Heart right ventricle (tissue), 16 donors: ENCODE results near the gene COL5A1. TPM values are rescaled to one million over a fixed set of nuclear protein-coding genes. Genes with fewer than 3 reads are reported as not detected.

Experiments used
- ATAC-seq, 8 donors: fragments of 200-7000 bp; cut with Tn5 transposase; one replicate each; pipeline ENCODE4 v1.9.1; 2020; ENCODE audit warnings: mild to moderate bottlenecking in 8 of 8, moderate library complexity in 8 of 8, moderate number of reproducible peaks in 1 of 8
- DNase-seq, 2 donors: peaks; one replicate each; pipeline ENCODE4 v3.0.0-alpha.2; 2020
- H3K27ac ChIP-seq, 10 donors: fragments of 200-600 bp; sonication (generic) in 2 of 10; one replicate each; pipeline versions ENCODE4 v1.5.0 to v1.8.0; 2020 to 2022; ENCODE audit warnings: mild to moderate bottlenecking in 3 of 10
- H3K27me3 ChIP-seq, 7 donors: fragments of 200-600 bp; one replicate each; pipeline ENCODE4 v1.8.0; 2021 to 2022; ENCODE audit warnings: mild to moderate bottlenecking in 2 of 7
- H3K36me3 ChIP-seq, 9 donors: fragments of 200-600 bp; sonication (generic) in 1 of 9; one replicate each; pipeline versions ENCODE4 v1.5.0 to v1.8.0; 2020 to 2022; ENCODE audit warnings: mild to moderate bottlenecking in 2 of 9
- H3K4me1 ChIP-seq, 9 donors: fragments of 200-600 bp; sonication (generic) in 1 of 9; one replicate each; pipeline versions ENCODE4 v1.5.0 to v1.8.0; 2020 to 2022; ENCODE audit warnings: mild to moderate bottlenecking in 4 of 9
- H3K4me3 ChIP-seq, 10 donors: fragments of 200-600 bp; sonication (generic) in 2 of 10; one replicate each; pipeline versions ENCODE4 v1.5.0 to v1.8.0; 2020 to 2022; ENCODE audit warnings: mild to moderate bottlenecking in 7 of 10, moderate library complexity in 2 of 10
- H3K9me3 ChIP-seq, 11 donors: fragments of 200-600 bp in 10 of 11; sonication (generic) in 2 of 11; one replicate each; pipeline versions ENCODE4 v1.5.0 to v1.8.0; 2013 to 2022; ENCODE audit warnings: mild to moderate bottlenecking in 2 of 11, control low read depth in 1 of 11, moderate library complexity in 1 of 11
- WGBS, 2 donors: extraction: QIAGEN DNeasy Blood & Tissue Kit; methylation state at CpG; one replicate each; pipeline ENCODE4 v1.1.7; 2013; ENCODE audit warnings: inconsistent platforms in 1 of 2; 5-methylcytosine and 5-hydroxymethylcytosine counted together
- intact Hi-C, 10 donors: fragments of 100-400 bp; cut with DNase I; formaldehyde crosslinking; loops; one replicate each; pipeline versions ENCODE4 v1.11.1 to v1.14.2; 2022
- polyA plus RNA-seq, 2 donors: library from polyadenylated mRNA; stranded (reverse); fragments of 200-250 nt; gene quantifications; one replicate each; pipeline ENCODE4 v1.2.3, GENCODE V29; 2013
- total RNA-seq, 10 donors: library from RNA; stranded (reverse); fragmentation: NEBNext Ultra II Directional in 3 of 10; extraction: Animal tissue kit (Norgen Biotek cat#: 25700) in 3 of 10; gene quantifications; one replicate each; pipeline versions ENCODE4 v1.2.1 to v1.2.4, GENCODE V29; 2021 to 2023
- TF ChIP-seq, protein P1 (sequence below), 9 donors: fragments of 200-600 bp; sonication (generic) in 2 of 9; IDR thresholded peaks; one replicate each; pipeline versions ENCODE4 v1.5.0 to v1.8.0; 2021 to 2022; ENCODE audit warnings: antibody characterized with exemption in 9 of 9, mild to moderate bottlenecking in 5 of 9, moderate library complexity in 1 of 9
- donor health status: Arrhythmogenic right ventricular cardiomyopathy.
- donor health status: ischemic (EF 13 %, LVEDD 7.1; RV severe dilation, severe dysfunction).
- donor health status: healthy with polysubstance abuse.
- donor health status: DM: no; HTN: yes; CAD: no.
- donor health status: DM: no; HTN: no; CAD: no.
- donor health status: ischemic (EF 25% LVEDD 6.9; RV normal size, moderate dysfunction).
- donor health status: ischemic (EF 25% LVEDD 5.7; RV mildly dilated, moderate dysfunction).
- donor health status: healthy.
- donor health status: DM: yes; HTN: yes; CAD: no.
- donor health status: Ischemic cardiomyopathy.
- donor health status: ischemic (EF 35%, LVEDD 5.7; RV mildly dilated, moderate dysfunction).
- donor health status: nonischemic (EF 11% LVEDD 7.7; RV severe dilation, severe dysfunction).
- donor health status: DM: yes; HTN: yes; CAD: no.
- donor health status: PGD.
- donor health status: ischemic (EF 29% LVEDD 5.4; RV normal size, mild dysfunction).
- donor health status: nonischemic (EF 23%, LVEDD 6.1; RV moderate dilation, normal function).

The COL5A1 gene
- total and polyA plus RNA-seq, 12 donors = 8.1 to 60.0 (median 13.3) TPM

DNA sequence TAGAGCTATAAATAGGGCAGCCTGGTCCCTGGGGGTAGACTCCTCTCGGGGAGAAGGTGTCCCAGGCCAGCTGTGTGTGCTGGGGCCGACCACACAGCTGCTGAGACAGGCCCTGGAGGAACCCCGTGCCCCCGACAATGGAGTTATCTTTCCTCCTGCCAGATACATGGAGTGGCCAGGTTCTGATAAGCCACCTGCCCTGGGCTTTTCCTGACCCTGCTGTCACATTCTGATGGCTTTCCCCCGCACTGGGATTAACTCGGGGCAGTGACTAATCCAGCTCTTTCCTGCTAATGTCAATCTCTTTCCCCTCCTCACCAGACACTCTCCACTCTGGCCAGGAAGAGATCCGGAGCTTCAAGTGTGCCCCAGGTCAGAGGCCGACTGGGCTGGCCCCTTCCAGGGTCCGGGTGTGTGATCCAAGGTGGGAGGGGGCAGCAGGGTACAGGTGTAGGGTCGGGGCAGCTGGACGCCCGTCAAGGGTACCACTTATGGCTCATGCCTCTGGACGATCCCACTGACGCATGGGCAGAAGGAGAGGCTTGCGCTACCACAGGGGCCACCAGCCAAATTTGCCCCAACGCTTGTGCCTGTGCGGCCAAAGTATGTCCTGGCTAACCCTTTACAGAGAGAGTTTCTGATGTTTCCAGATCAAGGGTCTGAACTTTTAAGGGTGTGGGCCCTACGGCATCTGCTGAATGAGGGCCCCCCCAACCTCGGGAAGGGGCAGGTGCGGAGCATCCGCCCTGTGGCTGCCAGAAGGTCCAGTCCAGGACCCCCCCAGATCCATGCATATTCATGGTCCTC, 20.6 kb upstream of the COL5A1 start:
- intact Hi-C loops = no loop called here
- TF ChIP-seq, protein P1, sequence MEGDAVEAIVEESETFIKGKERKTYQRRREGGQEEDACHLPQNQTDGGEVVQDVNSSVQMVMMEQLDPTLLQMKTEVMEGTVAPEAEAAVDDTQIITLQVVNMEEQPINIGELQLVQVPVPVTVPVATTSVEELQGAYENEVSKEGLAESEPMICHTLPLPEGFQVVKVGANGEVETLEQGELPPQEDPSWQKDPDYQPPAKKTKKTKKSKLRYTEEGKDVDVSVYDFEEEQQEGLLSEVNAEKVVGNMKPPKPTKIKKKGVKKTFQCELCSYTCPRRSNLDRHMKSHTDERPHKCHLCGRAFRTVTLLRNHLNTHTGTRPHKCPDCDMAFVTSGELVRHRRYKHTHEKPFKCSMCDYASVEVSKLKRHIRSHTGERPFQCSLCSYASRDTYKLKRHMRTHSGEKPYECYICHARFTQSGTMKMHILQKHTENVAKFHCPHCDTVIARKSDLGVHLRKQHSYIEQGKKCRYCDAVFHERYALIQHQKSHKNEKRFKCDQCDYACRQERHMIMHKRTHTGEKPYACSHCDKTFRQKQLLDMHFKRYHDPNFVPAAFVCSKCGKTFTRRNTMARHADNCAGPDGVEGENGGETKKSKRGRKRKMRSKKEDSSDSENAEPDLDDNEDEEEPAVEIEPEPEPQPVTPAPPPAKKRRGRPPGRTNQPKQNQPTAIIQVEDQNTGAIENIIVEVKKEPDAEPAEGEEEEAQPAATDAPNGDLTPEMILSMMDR (IDR thresholded peaks at IDR 0.05) = no peak
- H3K4me1 ChIP-seq = peaks cover 0 to 10% (median 0%) of the 10 kb centered on the region in 9 donors
- 67 to 71% methylated on average over 21 of the region's 21 CpGs for WGBS, 2 donors
- H3K4me3 ChIP-seq = no peak overlapping the region
- no peaks in the 10 kb centered on the region for H3K9me3 ChIP-seq
- no peaks in the 10 kb centered on the region for H3K36me3 ChIP-seq
- ATAC-seq = no peak
- H3K27me3 ChIP-seq = peaks cover 0 to 59% (median 14%) of the 10 kb centered on the region in 7 donors
- no peak overlapping the region for H3K27ac ChIP-seq
- no peak for DNase-seq

DNA sequence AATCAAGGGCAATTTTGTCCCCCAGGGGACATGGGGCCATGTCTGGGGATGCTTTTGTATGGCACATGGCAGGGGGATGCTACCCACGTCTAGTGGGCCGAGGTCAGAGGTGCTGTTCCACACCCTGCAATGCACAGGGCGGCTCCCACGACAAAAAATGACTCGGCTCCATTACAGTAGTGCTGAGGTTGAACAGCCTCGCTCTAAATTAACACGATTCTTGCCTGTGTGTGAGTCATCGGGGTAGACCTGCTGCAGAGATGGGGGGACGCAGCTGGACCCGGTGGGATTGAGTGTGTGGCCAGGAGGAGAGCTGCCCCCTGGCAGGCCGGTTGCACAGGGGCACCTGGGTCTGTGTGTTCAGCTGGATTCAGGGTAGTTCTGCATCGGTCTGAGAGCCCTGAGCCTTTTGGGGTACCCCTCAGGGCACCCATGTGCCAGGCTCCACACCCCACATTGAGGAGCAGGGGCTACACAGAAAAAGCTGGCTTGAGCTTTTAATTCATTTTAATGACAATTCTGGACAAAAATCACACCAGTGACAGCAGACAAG, 20.0 kb upstream of the COL5A1 start:
- H3K4me1 ChIP-seq = peaks cover 0 to 10% (median 0%) of the 10 kb centered on the region in 9 donors
- 91 to 92% methylated on average over 12 of the region's 12 CpGs for WGBS, 2 donors
- H3K27me3 ChIP-seq = peaks cover 0 to 59% (median 13%) of the 10 kb centered on the region in 7 donors
- DNase-seq = no peak
- H3K27ac ChIP-seq = no peak overlapping the region
- no peaks in the 10 kb centered on the region for H3K9me3 ChIP-seq
- intact Hi-C loops = no loop called here
- no peak overlapping the region for H3K4me3 ChIP-seq
- H3K36me3 ChIP-seq = no peaks in the 10 kb centered on the region
- ATAC-seq = no peak
- TF ChIP-seq, protein P1 (IDR thresholded peaks at IDR 0.05) = no peak

DNA sequence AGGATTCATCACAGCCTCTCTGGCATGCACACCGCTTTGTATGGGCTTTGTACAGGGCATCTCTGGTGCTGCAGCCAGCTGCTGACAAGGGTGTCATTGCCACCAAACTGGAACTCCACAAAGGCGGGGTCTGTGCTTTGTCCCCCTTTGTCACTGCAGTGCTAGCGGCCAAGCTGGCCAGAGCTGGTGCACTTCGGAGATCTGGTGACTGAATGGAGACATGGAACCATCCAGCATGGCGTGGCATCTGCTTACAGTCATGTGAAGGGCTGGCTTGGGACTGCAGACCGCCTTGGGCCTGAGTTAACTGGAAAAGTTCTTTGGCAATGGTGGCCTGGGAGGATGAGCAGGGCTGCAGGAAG, 18.7 kb upstream of the COL5A1 start:
- DNase-seq (no peak), ATAC-seq (no peak)
- TF ChIP-seq, protein P1 (IDR thresholded peaks at IDR 0.05) = no peak
- Histone ChIP-seq H3K27ac (no peak overlapping the region), H3K4me3 (no peak overlapping the region), H3K36me3 (no peaks in the 10 kb centered on the region), H3K9me3 (no peaks in the 10 kb centered on the region), H3K4me1 (peaks cover 0 to 9% (median 0%) of the 10 kb centered on the region in 9 donors), H3K27me3 (peaks cover 0 to 47% (median 10%) of the 10 kb centered on the region in 7 donors)
- intact Hi-C loops = no loop called here
- WGBS, 2 donors = 66 to 80% methylated on average over 6 of the region's 6 CpGs

DNA sequence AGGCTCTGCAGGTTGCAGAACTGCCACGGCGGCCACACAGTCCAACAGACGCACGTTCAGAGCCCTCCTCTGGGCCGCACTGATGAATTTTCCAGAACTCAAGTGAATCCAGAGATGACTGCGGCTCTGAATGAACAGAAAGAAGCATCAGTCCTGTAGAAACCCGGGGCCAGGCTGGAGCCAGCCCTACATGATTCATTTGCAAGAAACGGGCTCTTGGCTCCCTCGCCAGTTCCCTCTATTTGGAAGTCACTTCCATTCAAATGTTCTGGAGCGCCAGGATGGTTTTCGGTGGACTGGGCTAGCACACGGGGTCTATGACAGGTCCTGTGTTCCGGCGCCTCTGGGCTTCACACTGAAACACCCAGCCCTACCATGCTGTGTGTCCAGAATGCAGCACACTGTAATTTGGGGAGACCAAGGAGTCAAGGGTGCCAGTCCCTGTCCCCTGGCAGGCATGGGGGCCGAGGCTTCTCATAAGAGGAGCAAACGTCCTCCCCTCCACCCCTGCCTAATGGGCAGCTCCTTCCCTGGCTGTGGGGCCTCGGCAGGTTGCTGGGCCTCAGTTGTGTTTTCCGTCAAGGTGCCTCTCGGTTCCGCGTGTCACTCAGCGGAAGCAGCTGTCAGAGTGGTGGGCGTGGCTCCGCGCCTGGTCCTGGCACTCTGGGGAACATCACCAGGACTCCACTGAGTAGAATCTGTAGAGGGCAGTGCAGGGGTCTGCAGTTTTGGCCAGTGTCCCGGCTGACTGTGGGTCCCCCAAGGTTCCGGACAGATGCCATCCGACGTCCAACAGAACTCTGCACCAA, 18.1 kb upstream of the COL5A1 start:
- Histone ChIP-seq H3K27ac (no peak overlapping the region), H3K27me3 (peaks cover 0 to 41% (median 10%) of the 10 kb centered on the region in 7 donors), H3K36me3 (no peaks in the 10 kb centered on the region), H3K9me3 (no peaks in the 10 kb centered on the region), H3K4me3 (no peak overlapping the region), H3K4me1 (peaks cover 0 to 5% (median 0%) of the 10 kb centered on the region in 9 donors)
- TF ChIP-seq, protein P1 (IDR thresholded peaks at IDR 0.05) = no peak
- ATAC-seq = no peak
- intact Hi-C loops = no loop called here
- DNase-seq = no peak
- WGBS, 2 donors = 86 to 87% methylated on average over 29 of the region's 29 CpGs
